NCI-H1694 treated with DMSO at 0.1 percent for 48 hours (cell line): ENCODE data around the gene APC2.

ENCODE experiments used
- DNase-seq: peaks from one replicate; lab custom pipeline; 2025; lab: John Stamatoyannopoulos, UW

Gene APC2

DNA sequence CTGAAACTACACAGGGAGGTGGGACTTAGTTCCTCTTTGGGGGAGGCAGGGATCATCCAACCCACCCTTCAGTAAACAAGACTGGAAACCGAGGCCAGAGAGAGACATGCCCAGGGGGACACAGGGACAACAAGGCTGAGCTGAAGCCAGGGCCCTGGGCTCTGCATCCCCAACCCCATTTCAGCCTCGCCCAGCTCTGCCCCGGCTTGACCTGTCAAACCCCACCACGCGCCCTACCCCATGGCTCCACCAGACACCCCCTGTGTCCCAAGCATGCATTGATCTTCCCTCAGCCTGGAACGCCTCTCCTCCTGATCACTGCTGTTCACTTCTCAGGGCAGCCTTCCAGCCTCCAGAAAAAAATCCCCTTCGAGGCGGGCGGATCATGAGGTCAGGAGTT is 2.0 kb upstream of the APC2 start:
- DNase-seq, result no peak

DNA sequence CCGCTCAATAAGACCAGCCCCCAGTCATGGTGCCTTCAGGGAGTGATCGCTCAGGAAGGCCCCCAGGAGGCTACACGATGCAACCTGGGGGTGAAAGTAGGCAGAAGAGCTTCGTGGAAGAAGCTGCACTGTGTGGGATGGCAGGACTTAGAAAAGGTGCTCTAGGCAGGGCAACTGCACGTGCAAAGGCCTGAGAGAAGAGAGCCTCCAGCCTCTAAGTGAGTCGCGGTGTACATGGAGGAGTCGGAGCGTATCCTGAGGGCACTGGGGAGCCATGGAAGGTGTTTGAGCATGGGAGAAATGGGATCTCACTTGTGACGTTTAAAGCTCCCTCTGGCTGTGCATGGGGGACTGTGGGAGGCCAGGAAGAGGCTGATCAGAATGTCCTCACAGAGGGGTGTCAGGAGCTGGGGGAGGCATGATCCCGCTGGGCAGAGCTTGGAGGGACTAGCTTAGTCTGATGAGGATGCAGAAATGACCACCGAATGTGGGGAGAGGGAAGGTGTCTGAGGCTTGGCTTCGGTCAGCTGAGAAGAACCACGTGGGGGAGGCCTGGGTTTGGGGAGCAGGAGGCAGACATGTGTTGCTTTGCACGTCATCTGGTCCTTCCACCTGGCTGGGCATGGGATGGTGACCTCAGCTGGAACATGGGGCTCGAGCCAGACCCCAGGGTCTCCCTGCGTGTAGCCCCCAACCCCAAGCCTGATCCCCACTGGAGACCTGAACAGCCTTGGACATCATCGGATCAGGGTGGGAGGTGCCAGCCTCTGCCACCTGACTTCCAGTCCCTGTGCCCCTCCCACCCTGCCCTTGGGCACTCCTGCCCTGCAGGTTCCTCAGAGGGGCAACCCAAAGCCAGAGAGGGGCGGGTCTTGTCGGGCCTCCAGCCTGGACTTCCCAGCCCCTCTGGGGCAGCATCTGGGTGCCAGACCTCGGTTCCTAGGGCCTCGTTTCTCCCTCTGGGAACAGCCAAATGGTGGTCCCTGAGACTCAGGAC is 1.1 kb downstream of the APC2 start:
- no peak for DNase-seq

DNA sequence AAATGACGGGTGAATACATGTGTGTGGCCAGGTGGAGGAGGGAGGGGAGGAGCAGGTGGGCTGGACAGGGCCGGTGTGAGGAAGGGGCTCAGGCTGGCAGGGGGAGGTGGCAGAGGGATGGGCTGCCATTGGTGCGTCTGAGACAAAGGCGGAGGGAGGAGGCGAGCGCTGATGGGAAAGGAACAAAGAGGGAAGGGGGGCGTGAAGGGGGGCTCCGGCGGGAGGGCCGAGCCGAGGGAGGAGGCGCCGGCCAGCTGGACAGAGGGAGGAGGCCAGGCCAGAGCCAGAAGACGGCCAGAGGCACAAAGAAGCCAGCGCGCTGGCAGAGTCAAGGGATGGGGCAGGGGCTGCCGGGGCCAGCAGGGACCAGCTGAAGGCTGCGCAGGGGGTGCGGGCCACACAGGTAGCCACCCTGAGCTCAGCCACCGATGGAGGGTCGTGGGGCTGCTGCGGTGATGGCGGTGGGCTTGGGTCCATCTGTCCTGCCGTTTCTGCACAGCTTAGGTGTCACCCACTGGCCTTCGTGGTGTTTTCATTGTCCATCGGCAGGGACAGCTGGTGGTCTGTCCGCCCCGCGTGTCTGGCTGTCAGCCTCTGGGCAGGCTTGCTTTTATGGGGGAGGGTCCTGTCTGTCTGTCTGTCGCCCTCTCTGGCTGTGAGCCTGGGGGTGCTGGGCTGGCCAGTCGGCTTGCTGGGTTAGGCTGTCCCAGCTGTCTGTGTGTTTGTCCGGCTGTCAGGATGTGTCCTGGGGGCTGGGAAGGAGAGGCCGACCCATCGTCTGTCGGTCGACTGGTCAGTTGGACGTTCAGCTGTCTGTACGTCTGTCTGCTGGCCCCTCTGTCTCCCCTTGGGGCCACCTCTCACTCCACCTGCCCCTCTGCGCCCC is 2.2 kb downstream of the APC2 start:
- DNase-seq, result no peak

DNA sequence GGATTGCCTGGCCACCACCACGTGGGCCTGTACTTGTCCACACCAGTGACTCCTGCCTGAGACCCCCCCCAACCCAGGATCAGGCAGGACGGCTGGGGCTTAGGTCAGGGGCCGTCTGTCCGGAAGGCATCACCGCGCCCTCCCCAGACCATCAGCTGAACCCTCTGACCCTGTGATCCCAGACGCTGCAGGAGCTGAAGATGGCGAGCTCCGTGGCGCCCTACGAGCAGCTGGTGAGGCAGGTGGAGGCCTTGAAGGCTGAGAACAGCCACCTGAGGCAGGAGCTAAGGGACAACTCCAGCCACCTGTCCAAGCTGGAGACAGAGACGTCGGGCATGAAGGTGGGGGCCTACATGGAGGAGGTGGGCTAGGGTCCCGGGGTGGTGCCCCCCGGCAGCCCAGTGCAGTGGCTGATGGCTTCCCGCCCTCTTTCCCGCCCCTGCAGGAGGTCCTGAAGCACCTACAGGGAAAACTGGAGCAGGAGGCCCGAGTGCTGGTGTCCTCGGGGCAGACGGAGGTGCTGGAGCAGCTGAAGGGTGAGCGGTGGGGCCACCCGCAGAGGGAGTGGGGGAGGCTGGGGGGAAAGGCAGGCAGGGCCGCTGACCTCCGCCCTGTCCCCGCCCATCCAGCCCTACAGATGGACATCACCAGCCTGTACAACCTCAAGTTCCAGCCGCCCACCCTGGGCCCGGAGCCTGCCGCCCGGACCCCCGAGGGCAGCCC is 3.0 kb downstream of the APC2 start:
- no peak for DNase-seq

DNA sequence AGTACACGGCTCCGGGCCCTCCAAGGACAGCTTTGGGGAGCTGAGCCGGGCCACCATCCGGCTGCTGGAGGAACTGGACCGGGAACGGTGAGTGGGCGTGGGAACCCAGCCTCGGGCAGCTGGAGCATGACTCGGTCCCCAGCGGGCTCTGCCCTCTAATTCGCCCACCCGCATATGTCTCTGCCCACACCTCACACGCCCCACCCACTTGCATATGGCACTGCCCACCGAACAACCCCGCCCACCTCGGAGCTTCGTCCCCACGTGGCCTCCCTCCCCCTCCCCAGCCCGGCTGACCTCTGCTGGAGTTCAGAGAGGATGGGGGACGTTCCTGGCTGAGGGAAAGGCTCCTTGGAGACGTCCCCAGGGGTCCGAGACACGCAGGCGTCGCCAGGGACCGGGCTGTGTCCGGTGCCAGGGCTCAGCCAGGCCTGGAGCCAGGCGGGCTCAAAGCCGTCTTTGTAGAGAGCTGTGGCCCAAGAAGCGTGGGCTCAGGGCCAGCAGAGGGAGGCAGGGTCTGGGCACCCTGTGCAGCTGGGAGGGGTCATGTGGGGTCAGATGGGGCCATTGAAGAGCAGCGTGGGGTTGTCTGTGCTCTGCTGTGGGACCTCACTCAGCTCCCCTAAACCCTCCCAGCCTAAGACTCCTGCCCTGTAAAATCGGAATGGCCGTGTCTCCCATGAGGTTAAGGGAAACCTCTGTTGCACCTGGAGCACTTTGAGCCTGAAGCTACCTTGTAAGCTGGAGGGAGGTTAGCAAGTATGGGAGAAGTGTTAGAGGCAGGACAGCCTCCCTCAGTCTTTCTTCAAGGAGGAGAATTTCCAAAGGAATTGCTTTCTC is 3.8 kb downstream of the APC2 start:
- DNase-seq, result no peak

DNA sequence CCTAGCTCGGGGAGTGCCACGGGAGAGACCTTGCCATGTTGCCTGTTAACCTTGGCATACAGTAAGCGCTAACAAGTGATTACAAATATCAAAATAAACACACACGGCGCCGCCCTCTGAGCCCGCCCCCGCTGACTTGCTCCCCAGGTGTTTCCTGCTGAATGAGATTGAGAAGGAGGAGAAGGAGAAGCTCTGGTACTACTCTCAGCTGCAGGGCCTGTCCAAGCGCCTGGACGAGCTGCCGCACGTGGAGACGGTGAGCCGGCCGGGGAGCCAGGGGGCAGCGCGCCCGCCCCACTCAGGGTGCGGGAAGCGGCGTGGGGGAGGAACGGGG is 5.0 kb downstream of the APC2 start:
- DNase-seq, result no peak

DNA sequence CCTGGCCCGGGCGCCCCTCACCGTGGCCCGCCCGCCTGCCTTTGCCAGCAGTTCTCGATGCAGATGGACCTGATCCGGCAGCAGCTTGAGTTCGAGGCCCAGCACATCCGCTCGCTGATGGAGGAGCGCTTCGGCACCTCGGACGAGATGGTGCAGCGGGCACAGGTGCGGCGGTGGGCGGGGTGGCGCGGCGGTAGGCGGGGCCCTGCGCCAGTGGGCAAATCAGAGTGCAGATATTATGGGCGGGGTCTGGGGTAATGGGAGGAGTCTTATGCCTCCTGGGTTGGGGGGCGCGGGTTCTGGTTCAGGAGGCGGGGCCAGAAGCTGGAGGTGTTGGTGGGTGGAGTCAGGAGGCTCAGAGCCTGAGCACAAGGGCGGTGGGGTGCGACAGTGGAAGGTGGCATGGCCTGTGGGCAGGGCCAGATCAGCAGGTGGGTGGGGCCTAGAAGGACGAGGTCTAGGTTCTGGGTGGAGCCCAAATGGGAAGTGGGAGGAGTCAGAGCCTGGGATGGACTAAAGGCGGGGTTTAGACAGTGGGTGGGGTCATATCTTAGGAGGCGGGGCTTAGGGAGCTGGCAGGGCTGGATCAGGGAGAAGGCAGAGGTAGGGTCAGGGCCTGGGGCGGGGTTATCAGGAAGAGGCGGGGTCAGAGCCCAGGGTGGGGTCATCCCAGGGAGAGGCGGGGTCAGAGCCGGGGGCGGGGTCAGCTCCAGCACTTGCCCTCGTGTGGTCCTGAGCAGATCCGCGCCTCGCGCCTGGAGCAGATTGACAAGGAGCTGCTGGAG is 5.6 kb downstream of the APC2 start:
- DNase-seq, result no peak

DNA sequence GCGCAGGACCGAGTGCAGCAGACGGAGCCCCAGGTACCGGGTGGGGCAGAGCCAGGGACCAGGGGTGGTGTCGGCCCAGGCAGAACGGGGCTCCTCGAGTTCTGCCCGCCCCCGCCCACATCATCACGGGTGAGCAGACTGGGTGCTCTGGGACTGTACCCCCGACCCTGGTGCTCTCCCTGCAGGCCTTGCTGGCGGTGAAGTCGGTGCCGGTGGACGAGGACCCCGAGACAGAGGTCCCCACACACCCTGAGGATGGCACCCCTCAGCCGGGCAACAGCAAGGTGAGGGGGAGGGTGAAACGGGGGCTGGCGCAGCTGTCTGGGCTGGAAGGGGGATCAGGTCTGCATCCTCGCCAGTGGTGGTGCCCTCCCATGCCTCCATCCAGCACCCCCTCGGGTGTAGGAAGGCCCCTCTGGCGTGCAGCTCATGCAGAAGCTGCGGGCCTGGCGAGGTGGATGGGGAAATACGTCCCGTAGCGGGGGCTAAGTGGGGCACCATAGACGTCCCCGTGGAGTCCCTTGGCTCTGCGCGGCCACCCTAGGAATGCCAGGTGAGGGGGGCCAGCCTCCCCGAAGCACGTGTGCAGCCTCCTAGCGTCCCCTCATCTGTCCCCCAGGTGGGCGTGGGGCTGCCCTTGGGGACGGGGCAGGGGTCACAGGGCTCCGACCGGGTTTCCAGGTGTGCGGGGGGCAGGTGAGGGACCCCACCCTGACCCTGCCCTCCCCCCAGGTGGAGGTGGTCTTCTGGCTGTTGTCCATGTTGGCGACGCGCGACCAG is 6.4 kb downstream of the APC2 start:
- DNase-seq, result no peak

DNA sequence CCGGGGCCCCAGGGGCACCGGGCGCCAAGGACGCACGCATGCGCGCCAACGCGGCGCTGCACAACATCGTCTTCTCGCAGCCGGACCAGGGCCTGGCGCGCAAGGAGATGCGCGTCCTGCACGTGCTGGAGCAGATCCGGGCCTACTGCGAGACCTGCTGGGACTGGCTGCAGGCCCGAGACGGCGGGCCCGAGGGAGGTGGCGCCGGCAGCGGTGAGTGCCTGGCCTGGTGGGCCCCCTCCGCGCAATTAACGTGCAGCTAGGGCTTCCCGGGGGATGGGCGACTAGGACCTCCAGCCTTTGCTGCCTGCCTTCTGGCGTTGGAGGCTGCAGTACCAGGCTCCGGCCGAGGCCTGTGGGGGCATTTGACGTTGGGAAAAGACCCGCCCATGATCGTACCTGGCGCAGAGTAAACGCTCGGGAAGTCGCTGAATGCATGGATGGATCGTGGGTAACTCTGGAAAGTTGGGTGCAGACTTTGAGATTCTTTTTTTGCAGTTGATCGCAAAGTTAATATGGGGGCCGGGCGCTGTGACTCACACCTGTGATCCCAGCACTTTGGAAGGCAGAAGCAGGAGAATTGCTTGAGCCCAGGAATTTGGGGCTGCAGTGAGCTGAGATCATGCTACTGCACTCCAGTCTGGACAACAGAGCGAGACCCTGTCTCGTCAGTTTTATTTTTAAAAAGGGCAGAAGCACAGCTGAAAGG is 7.3 kb downstream of the APC2 start:
- DNase-seq, result no peak

DNA sequence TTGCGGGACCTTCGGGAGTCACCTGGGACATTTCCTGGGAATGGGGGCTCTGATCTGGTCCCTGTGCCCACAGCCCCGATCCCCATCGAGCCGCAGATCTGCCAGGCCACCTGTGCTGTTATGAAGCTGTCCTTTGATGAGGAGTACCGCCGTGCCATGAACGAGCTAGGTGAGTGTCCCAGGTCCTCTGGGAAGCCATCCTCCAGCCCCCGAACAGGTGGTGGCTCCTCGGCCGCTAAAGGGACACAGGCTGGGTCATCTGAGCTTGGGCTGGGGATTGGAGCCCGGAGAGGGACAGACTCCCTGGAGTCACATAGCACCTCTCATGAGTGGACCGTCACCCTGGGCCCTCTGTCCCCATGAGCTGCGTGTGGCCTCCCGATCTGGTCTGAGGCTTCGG is 8.0 kb downstream of the APC2 start:
- DNase-seq, result no peak

DNA sequence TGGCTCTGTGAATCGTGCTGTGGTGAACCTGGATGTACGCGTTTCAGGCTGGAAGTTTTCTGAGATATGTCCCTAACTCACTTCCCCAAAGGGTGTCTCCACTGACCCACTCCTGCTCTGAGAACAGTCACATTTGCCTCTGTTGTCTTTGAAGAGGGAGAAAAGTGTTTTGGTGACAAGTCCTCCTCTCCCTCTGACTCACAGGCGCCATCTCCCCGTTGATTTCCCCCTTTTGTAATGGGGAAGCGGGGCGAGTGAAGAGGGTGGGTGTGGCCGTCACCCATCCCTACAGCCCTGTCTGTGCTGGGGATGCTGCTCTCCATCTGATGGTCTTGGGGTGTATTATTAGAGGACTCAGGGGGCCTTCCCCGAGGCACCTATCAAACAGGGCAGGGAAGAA is 9.6 kb downstream of the APC2 start:
- no peak for DNase-seq

DNA sequence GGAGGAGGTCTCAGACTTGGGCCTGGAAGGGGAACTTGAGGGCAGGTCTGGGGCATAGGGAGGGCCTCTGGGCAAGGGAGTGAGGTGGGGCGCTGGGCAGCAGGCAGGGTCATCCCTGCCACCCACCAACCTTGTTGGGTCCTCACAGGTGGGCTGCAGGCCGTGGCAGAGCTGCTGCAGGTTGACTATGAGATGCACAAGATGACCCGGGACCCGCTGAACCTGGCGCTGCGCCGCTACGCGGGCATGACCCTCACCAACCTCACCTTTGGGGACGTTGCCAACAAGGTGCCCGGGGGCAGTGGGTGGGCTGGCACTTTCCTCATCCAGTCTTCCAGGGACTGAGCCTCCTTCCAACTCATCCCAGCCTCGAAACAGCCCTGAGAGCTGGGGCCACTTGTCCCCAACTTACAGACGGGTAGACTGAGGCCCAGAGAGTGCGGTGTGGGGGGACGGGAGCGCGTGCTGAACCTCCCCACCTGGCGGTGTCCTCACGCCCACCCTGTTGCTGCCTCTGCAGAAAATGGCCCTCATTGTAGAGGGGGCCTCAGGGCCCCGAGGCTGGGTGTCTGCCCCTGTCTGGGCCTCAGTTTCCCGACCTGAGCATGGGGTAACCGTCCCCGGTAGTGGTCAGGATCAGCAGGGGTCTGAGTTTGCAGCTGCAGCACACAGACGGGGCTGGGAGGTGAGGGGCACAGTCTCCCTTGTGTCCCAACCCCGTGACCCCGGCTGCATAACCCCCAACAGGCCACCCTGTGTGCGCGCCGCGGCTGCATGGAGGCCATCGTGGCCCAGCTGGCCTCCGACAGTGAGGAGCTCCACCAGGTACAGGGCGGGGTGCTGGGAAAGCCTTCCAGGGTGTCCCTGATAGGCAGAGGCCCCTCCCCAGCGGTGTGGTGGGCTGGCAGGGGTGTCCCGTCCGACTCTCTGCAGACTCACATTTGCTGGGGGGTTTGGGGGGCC is 10.4 kb downstream of the APC2 start:
- DNase-seq, result no peak

DNA sequence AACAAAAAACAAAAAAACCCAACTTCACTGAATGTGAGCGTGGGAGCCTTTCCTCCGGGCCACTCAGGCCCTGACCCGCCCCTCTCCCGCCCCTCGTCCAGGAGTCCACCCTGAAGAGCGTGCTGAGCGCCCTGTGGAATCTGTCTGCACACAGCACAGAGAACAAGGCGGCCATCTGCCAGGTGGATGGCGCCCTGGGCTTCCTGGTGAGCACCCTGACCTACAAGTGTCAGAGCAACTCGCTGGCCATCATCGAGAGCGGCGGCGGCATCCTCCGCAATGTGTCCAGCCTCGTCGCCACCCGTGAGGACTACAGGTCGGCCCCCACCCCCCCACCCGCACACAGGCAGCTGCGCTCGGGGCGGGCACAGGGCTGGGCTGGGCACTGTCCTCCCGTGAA is 11.9 kb downstream of the APC2 start:
- no peak for DNase-seq

DNA sequence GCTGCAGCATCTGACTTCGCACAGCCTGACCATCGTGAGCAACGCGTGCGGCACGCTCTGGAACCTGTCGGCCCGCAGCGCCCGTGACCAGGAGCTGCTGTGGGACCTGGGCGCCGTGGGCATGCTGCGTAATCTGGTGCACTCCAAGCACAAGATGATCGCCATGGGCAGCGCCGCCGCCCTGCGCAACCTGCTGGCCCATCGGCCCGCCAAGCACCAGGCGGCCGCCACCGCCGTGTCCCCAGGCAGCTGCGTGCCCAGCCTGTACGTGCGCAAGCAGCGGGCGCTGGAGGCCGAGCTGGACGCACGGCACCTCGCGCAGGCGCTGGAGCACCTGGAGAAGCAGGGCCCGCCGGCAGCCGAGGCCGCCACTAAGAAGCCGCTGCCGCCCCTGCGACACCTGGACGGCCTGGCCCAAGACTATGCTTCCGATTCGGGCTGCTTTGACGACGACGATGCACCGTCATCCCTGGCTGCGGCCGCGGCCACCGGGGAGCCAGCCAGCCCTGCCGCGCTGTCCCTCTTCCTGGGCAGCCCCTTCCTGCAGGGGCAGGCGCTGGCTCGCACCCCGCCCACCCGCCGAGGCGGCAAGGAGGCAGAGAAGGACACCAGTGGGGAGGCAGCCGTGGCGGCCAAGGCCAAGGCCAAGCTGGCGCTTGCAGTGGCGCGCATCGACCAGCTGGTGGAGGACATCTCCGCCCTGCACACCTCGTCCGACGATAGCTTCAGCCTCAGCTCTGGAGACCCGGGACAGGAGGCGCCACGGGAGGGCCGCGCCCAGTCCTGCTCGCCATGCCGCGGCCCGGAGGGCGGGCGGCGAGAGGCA is 15.5 kb downstream of the APC2 start:
- DNase-seq, result no peak

DNA sequence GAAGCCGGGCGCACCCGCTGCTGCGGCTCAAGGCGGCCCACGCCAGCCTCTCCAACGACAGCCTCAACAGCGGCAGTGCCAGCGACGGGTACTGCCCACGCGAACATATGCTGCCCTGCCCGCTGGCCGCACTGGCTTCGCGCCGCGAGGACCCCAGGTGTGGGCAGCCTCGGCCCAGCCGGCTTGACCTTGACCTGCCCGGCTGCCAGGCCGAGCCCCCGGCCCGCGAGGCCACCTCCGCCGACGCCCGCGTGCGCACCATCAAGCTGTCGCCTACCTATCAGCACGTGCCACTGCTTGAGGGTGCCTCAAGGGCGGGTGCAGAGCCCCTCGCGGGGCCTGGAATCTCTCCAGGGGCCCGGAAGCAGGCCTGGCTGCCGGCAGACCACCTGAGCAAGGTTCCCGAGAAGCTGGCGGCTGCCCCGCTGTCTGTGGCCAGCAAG is 16.1 kb downstream of the APC2 start:
- DNase-seq, result no peak

DNA sequence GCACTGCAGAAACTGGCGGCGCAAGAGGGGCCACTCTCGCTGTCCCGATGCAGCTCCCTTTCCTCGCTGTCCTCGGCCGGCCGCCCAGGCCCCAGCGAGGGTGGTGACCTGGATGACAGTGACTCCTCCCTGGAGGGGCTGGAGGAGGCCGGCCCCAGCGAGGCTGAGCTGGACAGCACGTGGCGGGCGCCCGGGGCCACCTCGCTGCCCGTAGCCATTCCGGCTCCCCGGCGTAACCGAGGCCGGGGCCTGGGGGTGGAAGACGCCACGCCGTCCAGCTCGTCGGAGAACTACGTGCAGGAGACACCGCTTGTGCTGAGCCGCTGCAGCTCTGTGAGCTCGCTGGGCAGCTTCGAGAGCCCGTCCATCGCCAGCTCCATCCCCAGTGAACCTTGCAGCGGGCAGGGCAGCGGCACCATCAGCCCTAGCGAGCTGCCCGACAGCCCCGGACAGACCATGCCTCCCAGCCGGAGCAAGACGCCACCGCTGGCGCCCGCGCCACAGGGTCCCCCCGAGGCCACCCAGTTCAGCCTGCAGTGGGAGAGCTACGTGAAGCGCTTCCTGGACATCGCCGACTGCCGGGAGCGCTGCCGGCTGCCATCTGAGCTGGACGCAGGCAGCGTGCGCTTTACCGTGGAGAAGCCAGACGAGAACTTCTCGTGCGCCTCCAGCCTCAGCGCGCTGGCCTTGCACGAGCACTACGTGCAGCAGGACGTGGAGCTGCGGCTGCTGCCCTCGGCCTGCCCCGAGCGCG is 16.7 kb downstream of the APC2 start:
- no peak for DNase-seq

DNA sequence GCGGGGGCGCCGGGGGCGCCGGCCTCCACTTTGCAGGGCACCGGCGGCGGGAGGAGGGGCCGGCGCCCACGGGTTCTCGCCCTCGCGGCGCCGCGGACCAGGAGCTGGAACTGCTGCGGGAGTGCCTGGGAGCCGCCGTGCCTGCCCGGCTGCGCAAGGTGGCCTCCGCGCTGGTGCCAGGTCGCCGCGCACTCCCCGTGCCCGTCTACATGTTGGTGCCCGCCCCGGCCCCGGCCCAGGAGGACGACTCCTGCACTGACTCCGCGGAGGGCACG is 17.2 kb downstream of the APC2 start:
- no peak for DNase-seq
